H1 (cell line): ENCODE data around the gene CEP104. TPM values are rescaled to one million over a fixed set of nuclear protein-coding genes. Genes with fewer than 3 reads are reported as not detected.

Experiments used
- CTCF ChIA-PET: fragments of 300-600 bp; sonication (Branson Sonifier 250); formaldehyde crosslinking; loops from one replicate; lab custom pipeline; 2021; ENCODE audit not compliant: partially characterized antibody; lab: Charles Lee
- POLR2A ChIA-PET: fragments of 300-600 bp; sonication (Branson Sonifier 250); formaldehyde crosslinking; loops from one replicate; lab custom pipeline; 2021; ENCODE audit warnings: inconsistent platforms; ENCODE audit not compliant: partially characterized antibody; lab: Charles Lee
- DNase-seq, 2 experiments: peaks; one replicate each; pipeline versions ENCODE4 v3.0.0 to v3.0.0-alpha.2; 2010 to 2022; ENCODE audit warnings: low spot score in 2 of 2, low read depth in 1 of 2, mixed read lengths in 1 of 2
- FAIRE-seq: peaks from 2 replicates; lab custom pipeline; 2011; peaks lifted over from hg19 to GRCh38; lab: Jason Lieb, UNC
- H2AFZ ChIP-seq: 2 replicates; pipeline ENCODE4 v1.8.1; 2012; ENCODE audit warnings: low read length, inconsistent platforms
- H2AK5ac ChIP-seq: 2 replicates; pipeline ENCODE4 v1.6.1; 2013; ENCODE audit warnings: low read depth, low read length
- H2BK120ac ChIP-seq: replicated peaks from 2 replicates; pipeline ENCODE3; 2013; ENCODE audit warnings: low read depth, low read length, inconsistent platforms
- H2BK12ac ChIP-seq: 2 replicates; pipeline ENCODE4 v1.6.1; 2013; ENCODE audit warnings: low read depth, low read length
- H2BK15ac ChIP-seq: 2 replicates; pipeline ENCODE4 v1.6.1; 2013; ENCODE audit warnings: low read length
- H2BK20ac ChIP-seq: 2 replicates; pipeline ENCODE4 v1.6.1; 2013; ENCODE audit warnings: low read length
- H2BK5ac ChIP-seq: 2 replicates; pipeline ENCODE4 v1.6.1; 2013; ENCODE audit warnings: low read depth, low read length
- H3K14ac ChIP-seq: 2 replicates; pipeline ENCODE4 v1.6.1; 2013; ENCODE audit warnings: inconsistent platforms; ENCODE audit not compliant: insufficient read length
- H3K18ac ChIP-seq: 2 replicates; pipeline ENCODE4 v1.6.1; 2013; ENCODE audit warnings: low read length; ENCODE audit errors: extremely low read depth
- H3K23ac ChIP-seq: 2 replicates; pipeline ENCODE4 v1.6.1; 2013; ENCODE audit warnings: inconsistent platforms; ENCODE audit not compliant: insufficient read length
- H3K23me2 ChIP-seq: 2 replicates; pipeline ENCODE4 v1.6.1; 2013; ENCODE audit warnings: low read depth, low read length
- H3K27ac ChIP-seq: 2 replicates; pipeline ENCODE4 v1.6.1; 2011; ENCODE audit warnings: low read depth, low read length, inconsistent platforms
- H3K27me3 ChIP-seq, 4 experiments: replicated peaks in 1 of 4; 1 replicate in 1 of 4; 2 replicates in 3 of 4; pipeline versions ENCODE4 v1.6.1 to v1.8.1; 2011 to 2013; ENCODE audit warnings: low read length in 3 of 4, mild to moderate bottlenecking in 3 of 4, inconsistent platforms in 2 of 4, mixed read lengths in 2 of 4, moderate library complexity in 1 of 4; ENCODE audit not compliant: control insufficient read depth in 3 of 4, insufficient read depth in 3 of 4; ENCODE audit errors: extremely low read depth in 1 of 4
- H3K36me3 ChIP-seq, 4 experiments: 2 replicates each; pipeline versions ENCODE4 v1.6.1 to v1.8.1; 2011 to 2013; ENCODE audit warnings: mild to moderate bottlenecking in 4 of 4, low read length in 3 of 4, moderate library complexity in 2 of 4, control low read depth in 1 of 4, inconsistent platforms in 1 of 4; ENCODE audit not compliant: insufficient read depth in 4 of 4, control insufficient read depth in 2 of 4
- H3K4ac ChIP-seq: replicated peaks from 2 replicates; pipeline ENCODE3; 2013; ENCODE audit warnings: low read length, low read depth, mixed read lengths, inconsistent platforms; ENCODE audit not compliant: insufficient read length
- H3K4me1 ChIP-seq, 4 experiments: replicated peaks in 1 of 4; 1 replicate in 1 of 4; 2 replicates in 3 of 4; pipeline versions ENCODE4 v1.6.1 to v1.8.1; 2011 to 2013; ENCODE audit warnings: low read length in 3 of 4, inconsistent platforms in 2 of 4, mixed read lengths in 1 of 4; ENCODE audit not compliant: insufficient read depth in 4 of 4, control insufficient read depth in 3 of 4
- H3K4me2 ChIP-seq, 2 experiments: 2 replicates each; pipeline versions ENCODE4 v1.6.1 to v1.8.1; 2011 to 2013; ENCODE audit warnings: low read depth in 2 of 2, low read length in 2 of 2, control low read depth in 1 of 2, inconsistent platforms in 1 of 2, mild to moderate bottlenecking in 1 of 2; ENCODE audit not compliant: insufficient read depth in 1 of 2
- H3K4me3 ChIP-seq, 4 experiments: fragments of 200-600, 300-600 bp in 1 of 4; sonication (generic), shearing (Covaris generic), sonication (Bioruptor Twin) in 1 of 4; 2 replicates each; pipeline versions ENCODE4 v1.5.1 to v1.8.1; 2011 to 2016; ENCODE audit warnings: low read length in 4 of 4, low read depth in 3 of 4, control low read depth in 2 of 4, inconsistent platforms in 2 of 4, mild to moderate bottlenecking in 2 of 4, mixed read lengths in 1 of 4, moderate library complexity in 1 of 4; ENCODE audit not compliant: insufficient read depth in 2 of 4; ENCODE audit errors: extremely low read depth in 1 of 4
- H3K56ac ChIP-seq: replicated peaks from 2 replicates; pipeline ENCODE3; 2013; ENCODE audit warnings: low read depth, mild to moderate bottlenecking, mixed read lengths, low read length, inconsistent platforms; ENCODE audit not compliant: insufficient read length
- H3K79me1 ChIP-seq: 2 replicates; pipeline ENCODE4 v1.6.1; 2013; ENCODE audit warnings: low read depth, low read length, control low read depth
- H3K79me2 ChIP-seq, 2 experiments: 2 replicates each; pipeline versions ENCODE4 v1.6.1 to v1.8.1; 2012 to 2013; ENCODE audit warnings: low read length in 2 of 2, mild to moderate bottlenecking in 2 of 2, inconsistent platforms in 1 of 2; ENCODE audit not compliant: insufficient read depth in 2 of 2, control insufficient read depth in 1 of 2
- H3K9ac ChIP-seq, 4 experiments: replicated peaks in 1 of 4; 1 replicate in 1 of 4; 2 replicates in 3 of 4; pipeline versions ENCODE4 v1.6.1 to v1.8.1; 2011 to 2013; ENCODE audit warnings: low read depth in 3 of 4, low read length in 3 of 4, control low read depth in 2 of 4, mild to moderate bottlenecking in 2 of 4, moderate library complexity in 2 of 4, inconsistent platforms in 1 of 4; ENCODE audit errors: extremely low read depth in 1 of 4
- H3K9me3 ChIP-seq, 2 experiments: 2 replicates each; pipeline versions ENCODE4 v1.6.1 to v1.8.1; 2012 to 2013; ENCODE audit warnings: mild to moderate bottlenecking in 2 of 2, moderate library complexity in 2 of 2, control low read depth in 1 of 2, inconsistent platforms in 1 of 2, low read depth in 1 of 2, low read length in 1 of 2, mixed read lengths in 1 of 2; ENCODE audit not compliant: insufficient read depth in 2 of 2
- H4K20me1 ChIP-seq, 2 experiments: replicated peaks in 1 of 2; 2 replicates each; pipeline versions ENCODE3 to v1.8.1; 2011 to 2013; ENCODE audit warnings: inconsistent platforms in 2 of 2, low read length in 2 of 2, mild to moderate bottlenecking in 1 of 2; ENCODE audit not compliant: insufficient read depth in 2 of 2, control insufficient read depth in 1 of 2
- H4K5ac ChIP-seq: 2 replicates; pipeline ENCODE4 v1.6.1; 2013; ENCODE audit warnings: low read length, low read depth, mixed read lengths, inconsistent platforms; ENCODE audit not compliant: insufficient read length
- H4K8ac ChIP-seq: 2 replicates; pipeline ENCODE4 v1.8.0; 2013; ENCODE audit warnings: mild to moderate bottlenecking, moderate library complexity, low read length, inconsistent platforms; ENCODE audit not compliant: insufficient read depth; ENCODE audit errors: extremely low read depth
- H4K91ac ChIP-seq: replicated peaks from 2 replicates; pipeline ENCODE3; 2013; ENCODE audit warnings: low read length, mixed read lengths, inconsistent platforms; ENCODE audit not compliant: insufficient read length
- POLR2A ChIP-seq, 2 experiments: IDR thresholded peaks; 1 replicate in 1 of 2; 2 replicates in 1 of 2; pipeline ENCODE4 v1.6.1; 2011; ENCODE audit warnings: low read depth in 2 of 2, low read length in 2 of 2, mild to moderate bottlenecking in 2 of 2; ENCODE audit errors: control extremely low read depth in 1 of 2
- WGBS, 2 experiments: shearing (Covaris generic) in 1 of 2; methylation state at CpG; one replicate each; pipeline versions ENCODE4 v1.1.6 to v1.1.7; 2013 to 2015; ENCODE audit warnings: low lambda C conversion rate in 2 of 2, mixed read lengths in 2 of 2, inconsistent platforms in 1 of 2, low coverage in 1 of 2, missing lambda C conversion rate in 1 of 2; ENCODE audit not compliant: insufficient replicate concordance in 2 of 2, insufficient coverage in 1 of 2, insufficient read length in 1 of 2; ENCODE audit errors: extremely low coverage in 1 of 2, missing lambda C conversion rate in 1 of 2; 5-methylcytosine and 5-hydroxymethylcytosine counted together
- polyA plus RNA-seq, 7 experiments: library from polyadenylated mRNA; depleted of rRNA in 3 of 7; stranded (reverse) in 5 of 7; unstranded in 2 of 7; fragments of >200 nt in 5 of 7; fragments of 200-250 nt in 2 of 7; gene quantifications; 1 replicate in 5 of 7; 2 replicates in 1 of 7; 4 replicates in 1 of 7; pipeline versions ENCODE4 v1.2.1 to v1.2.3, GENCODE V29; 2011 to 2013; ENCODE audit warnings: missing spikeins in 2 of 7, mixed read lengths in 2 of 7
- total RNA-seq: library from RNA; stranded (reverse); fragmentation: NEBNext Ultra II Directional; extraction: Animal tissue kit (Norgen Biotek cat#: 25700); gene quantifications from 2 replicates; pipeline ENCODE4 v1.2.1, GENCODE V29; 2021

Gene CEP104
- total and polyA plus RNA-seq, 2 of the 8 experiments (the other 6 are each of a cell fraction or from before 2014, with no cell fraction given) = 8.0 to 43.9 TPM

DNA sequence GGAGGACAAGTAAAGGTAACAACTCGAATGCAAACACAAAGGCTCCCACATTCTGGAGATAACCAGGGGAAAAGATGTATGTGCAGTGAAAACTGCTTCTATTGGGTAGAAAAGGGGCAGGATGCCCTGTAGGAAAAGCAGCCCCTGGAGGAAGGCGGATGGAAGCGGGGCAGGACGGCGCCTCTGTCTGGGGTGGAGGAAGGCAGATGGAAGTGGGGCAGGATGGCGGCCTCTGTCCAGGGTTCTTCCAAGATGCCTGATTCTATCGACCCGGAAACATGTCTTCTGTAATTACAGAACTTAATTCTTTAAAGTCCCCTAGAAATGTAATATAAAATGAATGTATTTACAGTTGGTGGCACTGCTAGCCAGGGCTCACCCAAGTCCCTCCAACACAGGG, 36.7 kb downstream of the CEP104 start:
- H3K56ac ChIP-seq = no peak overlapping the region
- H3K4me2 ChIP-seq = no peak overlapping the region
- no peaks in the 10 kb centered on the region; a peak in 1 of 7 replicates for H3K4me1 ChIP-seq
- peaks cover 1 to 10% of the 10 kb centered on the region in 2 experiments for H4K20me1 ChIP-seq
- no peaks in the 10 kb centered on the region for H3K9me3 ChIP-seq
- H2BK5ac ChIP-seq = no peak overlapping the region
- no peak overlapping the region for H4K5ac ChIP-seq
- FAIRE-seq (no peak), DNase-seq (no peak)
- no peak overlapping the region for H4K91ac ChIP-seq
- no peak overlapping the region for H3K4ac ChIP-seq
- POLR2A ChIA-PET = no interaction called here
- no peak overlapping the region; a peak in 1 of 7 replicates for H3K9ac ChIP-seq
- no peak overlapping the region for H2BK15ac ChIP-seq
- H3K14ac ChIP-seq = no peak overlapping the region
- no peak overlapping the region for H2AFZ ChIP-seq
- no peak for TF ChIP-seq POLR2A (IDR thresholded peaks at IDR 0.05; ENCODE audit: control extremely low read depth in 1 of 2, low read depth in 2 of 2, low read length in 2 of 2)
- no peaks in the 10 kb centered on the region for H3K23me2 ChIP-seq
- H3K79me2 ChIP-seq = no peaks in the 10 kb centered on the region
- H3K79me1 ChIP-seq = no peaks in the 10 kb centered on the region
- no peak overlapping the region for H3K4me3 ChIP-seq
- CTCF ChIA-PET = interaction anchor here (0.8 to 1.8 kb wide), 3 partner anchors 11 to 34 kb away, joined by 3 to 8 read pairs (median 3); no protein-coding TSS in a partner anchor
- no peak overlapping the region for H3K23ac ChIP-seq
- peaks cover 0 to 3% (median 0%) of the 10 kb centered on the region in 4 experiments; a peak in 3 of 8 replicates for H3K36me3 ChIP-seq
- H2BK20ac ChIP-seq = no peak overlapping the region
- H2BK120ac ChIP-seq = no peak overlapping the region
- no peaks in the 10 kb centered on the region for H3K27me3 ChIP-seq
- H4K8ac ChIP-seq = no peak overlapping the region
- no peak overlapping the region for H2BK12ac ChIP-seq
- WGBS, 2 experiments = 88% methylated on average over 8 of the region's 8 CpGs; no CpG with 5 or more reads in 1 of the 2 experiments
- H2AK5ac ChIP-seq = no peak overlapping the region
- H3K18ac ChIP-seq = no peak overlapping the region
- no peak overlapping the region for H3K27ac ChIP-seq
